ENCODE data around the gene DNAJC25. TPM values are rescaled to one million over a fixed set of nuclear protein-coding genes. Genes with fewer than 3 reads are reported as not detected.

DNAJC25 gene
- total RNA-seq, 1 donor from 2014 or later: 7.4 TPM

DNA sequence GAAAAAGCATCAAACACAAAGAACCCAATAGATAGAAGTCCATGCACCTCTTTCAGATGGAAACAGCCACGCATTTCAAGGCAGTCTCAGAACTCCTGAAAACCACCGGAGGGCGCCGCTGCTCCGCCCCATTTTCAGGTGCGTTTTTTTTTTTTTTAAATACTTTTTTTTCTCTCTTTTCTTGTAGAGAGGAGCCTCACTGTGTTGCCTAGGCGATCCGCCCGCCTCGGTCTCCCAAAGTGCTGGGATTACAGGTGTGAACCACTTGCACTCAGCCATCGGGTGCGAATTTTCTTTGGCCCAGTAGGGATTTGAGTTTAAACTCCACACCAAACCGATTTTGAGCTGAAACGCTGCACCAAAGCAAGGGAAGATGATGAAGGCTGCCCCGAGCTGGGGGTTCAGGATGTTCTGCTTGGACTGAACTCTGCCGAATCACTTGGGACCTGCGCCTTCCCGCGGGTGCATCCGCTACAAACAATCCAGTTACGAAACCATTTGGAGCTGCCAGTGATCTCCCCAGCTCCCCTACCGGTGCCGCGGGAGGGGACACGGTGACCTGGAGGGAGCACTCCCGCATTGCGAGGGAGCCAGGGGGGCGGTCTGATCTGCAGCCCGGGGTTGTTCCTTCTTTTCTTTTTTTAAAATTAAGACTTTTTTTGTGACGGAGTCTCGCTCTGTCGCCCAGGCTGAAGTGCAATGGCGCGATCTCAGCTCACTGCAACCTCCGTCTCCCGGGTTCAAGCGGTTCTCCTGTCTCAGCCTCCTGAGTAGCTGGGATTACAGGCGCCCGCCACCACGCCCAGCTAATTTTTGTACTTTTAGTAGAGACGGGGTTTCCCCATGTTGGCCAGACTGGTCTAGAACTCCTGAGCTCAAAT, 33.0 kb upstream of the DNAJC25 start:
- H3K27me3 Mint-ChIP-seq (ENCODE audit: unreplicated experiment): peaks cover 2% of the 10 kb centered on the region
- peak; percentile 49 for DNase-seq
- peaks cover 2% of the 10 kb centered on the region for H3K4me1 Mint-ChIP-seq (ENCODE audit: low read depth, unreplicated experiment)
- no peak overlapping the region for H3K27ac Mint-ChIP-seq (ENCODE audit: unreplicated experiment)
- peaks cover 6% of the 10 kb centered on the region for H3K9me3 Mint-ChIP-seq (ENCODE audit: unreplicated experiment)
- H3K36me3 Mint-ChIP-seq (ENCODE audit: unreplicated experiment): no peaks in the 10 kb centered on the region
- peak overlapping the region; percentile 99 for H3K4me3 Mint-ChIP-seq (ENCODE audit: unreplicated experiment)
- TF ChIP-seq, protein P1, sequence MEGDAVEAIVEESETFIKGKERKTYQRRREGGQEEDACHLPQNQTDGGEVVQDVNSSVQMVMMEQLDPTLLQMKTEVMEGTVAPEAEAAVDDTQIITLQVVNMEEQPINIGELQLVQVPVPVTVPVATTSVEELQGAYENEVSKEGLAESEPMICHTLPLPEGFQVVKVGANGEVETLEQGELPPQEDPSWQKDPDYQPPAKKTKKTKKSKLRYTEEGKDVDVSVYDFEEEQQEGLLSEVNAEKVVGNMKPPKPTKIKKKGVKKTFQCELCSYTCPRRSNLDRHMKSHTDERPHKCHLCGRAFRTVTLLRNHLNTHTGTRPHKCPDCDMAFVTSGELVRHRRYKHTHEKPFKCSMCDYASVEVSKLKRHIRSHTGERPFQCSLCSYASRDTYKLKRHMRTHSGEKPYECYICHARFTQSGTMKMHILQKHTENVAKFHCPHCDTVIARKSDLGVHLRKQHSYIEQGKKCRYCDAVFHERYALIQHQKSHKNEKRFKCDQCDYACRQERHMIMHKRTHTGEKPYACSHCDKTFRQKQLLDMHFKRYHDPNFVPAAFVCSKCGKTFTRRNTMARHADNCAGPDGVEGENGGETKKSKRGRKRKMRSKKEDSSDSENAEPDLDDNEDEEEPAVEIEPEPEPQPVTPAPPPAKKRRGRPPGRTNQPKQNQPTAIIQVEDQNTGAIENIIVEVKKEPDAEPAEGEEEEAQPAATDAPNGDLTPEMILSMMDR (IDR thresholded peaks at IDR 0.05; ENCODE audit: partially characterized antibody, unreplicated experiment): peak; percentile 50

DNA sequence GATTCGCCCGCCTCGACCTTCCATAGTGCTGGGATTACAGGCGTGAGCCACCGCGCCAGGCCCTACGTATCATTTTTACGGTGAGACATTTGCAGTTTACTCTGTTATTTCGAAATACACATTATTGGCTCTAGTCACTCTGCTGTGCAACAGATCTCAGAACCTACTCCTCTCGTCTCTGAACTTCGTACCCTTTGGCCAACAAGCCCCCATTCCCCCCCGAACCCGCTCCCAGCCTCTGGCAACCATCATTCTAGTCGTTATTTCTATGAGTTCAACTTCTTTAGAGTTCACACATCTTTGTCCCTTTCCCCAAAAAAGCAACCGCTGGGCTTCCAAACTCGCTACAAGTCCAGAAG, 32.4 kb upstream of the DNAJC25 start:
- Mint-ChIP-seq H3K4me1 (ENCODE audit: low read depth, unreplicated experiment) (peaks cover 2% of the 10 kb centered on the region), H3K9me3 (ENCODE audit: unreplicated experiment) (peaks cover 6% of the 10 kb centered on the region)
- TF ChIP-seq, protein P1 (IDR thresholded peaks at IDR 0.05; ENCODE audit: partially characterized antibody, unreplicated experiment): no peak

DNA sequence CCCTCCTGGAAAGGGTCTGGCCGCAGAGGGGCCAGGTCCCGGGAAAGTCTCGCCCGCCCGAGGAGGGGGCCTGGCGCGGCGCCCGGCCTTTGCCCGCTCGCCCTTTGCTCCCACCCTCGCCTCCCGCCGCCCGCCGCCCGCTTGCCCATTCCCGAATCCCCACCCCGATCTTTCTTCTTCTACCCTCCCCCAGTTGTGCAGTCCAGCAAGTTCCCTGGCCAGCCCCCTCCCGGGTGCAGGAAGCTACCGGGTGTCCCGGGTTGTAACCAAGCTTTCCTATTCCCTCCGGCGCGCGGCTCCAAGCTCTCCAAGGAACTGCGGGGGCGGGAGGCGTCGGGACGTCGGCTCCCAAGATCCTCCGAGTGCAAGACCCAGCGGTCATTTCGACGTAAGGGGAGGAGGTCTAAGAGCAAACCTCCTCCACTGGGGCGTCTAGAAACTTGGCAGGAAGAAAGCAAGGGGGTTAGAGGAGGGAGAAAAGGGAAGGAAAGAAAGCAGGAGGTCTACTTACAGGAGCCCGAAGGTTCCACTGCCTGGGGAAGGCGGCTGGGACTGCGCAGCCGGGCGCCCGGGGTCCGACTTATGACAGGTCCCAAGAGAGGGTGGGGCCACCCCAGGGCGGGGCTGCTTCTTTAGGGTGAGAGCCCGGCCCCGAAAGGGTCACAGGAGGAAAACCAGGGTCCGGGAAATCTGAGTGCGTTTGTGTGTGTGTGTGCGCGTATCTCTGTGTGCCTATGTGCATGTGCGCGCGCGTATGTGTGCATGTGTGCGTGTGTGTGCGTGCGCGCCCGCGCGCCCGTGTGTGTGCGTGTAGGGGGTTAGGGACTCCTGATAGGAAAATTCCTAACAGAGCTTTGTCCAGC, 31.8 kb upstream of the DNAJC25 start, which contains the start of gene PTGR1:
Gene PTGR1 (minus strand): TSS at position 556 of the 863 bp plus-strand sequence. CDS start 2,225 bp downstream, outside the sequence.
- no peaks in the 10 kb centered on the region for H3K36me3 Mint-ChIP-seq (ENCODE audit: unreplicated experiment)
- peak within 1 kb of the TSS; percentile 86 for H3K27ac Mint-ChIP-seq (ENCODE audit: unreplicated experiment)
- H3K4me3 Mint-ChIP-seq (ENCODE audit: unreplicated experiment): peak within 1 kb of the TSS; percentile 99
- peaks cover 2% of the 10 kb centered on the region for H3K27me3 Mint-ChIP-seq (ENCODE audit: unreplicated experiment)
- TF ChIP-seq, protein P1 (IDR thresholded peaks at IDR 0.05; ENCODE audit: partially characterized antibody, unreplicated experiment): no peak
- H3K9me3 Mint-ChIP-seq (ENCODE audit: unreplicated experiment): peaks cover 6% of the 10 kb centered on the region
- peak; percentile 72 for DNase-seq
- H3K4me1 Mint-ChIP-seq (ENCODE audit: low read depth, unreplicated experiment): peaks cover 2% of the 10 kb centered on the region

More for the DNA sequence above, 32.4 kb upstream of the DNAJC25 start:
- DNase-seq: no peak
- peak overlapping the region; percentile 99 for H3K4me3 Mint-ChIP-seq (ENCODE audit: unreplicated experiment)
- peaks cover 2% of the 10 kb centered on the region for H3K27me3 Mint-ChIP-seq (ENCODE audit: unreplicated experiment)
- H3K27ac Mint-ChIP-seq (ENCODE audit: unreplicated experiment): no peak overlapping the region
- H3K36me3 Mint-ChIP-seq (ENCODE audit: unreplicated experiment): no peaks in the 10 kb centered on the region

DNA sequence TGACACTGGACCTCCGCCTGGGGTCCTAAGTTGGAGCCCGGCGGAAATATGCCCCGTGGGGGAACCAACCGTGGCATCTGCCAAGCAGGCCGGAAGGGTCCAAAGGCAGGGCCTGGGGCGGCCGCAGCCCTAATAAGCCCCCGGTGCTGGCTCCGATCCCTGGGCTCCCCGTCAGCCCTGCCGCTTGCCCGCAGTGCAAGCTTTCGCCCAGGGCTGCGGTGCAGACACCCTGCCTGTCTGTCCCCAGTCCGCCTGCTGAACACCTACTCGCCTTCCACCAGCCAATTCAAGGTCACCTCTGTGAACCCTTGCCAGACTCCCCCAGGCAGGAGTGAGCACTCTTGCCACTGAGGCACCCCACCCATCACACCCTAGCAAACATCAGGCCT, 31.2 kb upstream of the DNAJC25 start:
- Mint-ChIP-seq H3K4me3 (ENCODE audit: unreplicated experiment) (peak overlapping the region; percentile 99), H3K27ac (ENCODE audit: unreplicated experiment) (peak overlapping the region; percentile 52), H3K27me3 (ENCODE audit: unreplicated experiment) (peaks cover 2% of the 10 kb centered on the region), H3K4me1 (ENCODE audit: low read depth, unreplicated experiment) (peaks cover 2% of the 10 kb centered on the region), H3K9me3 (ENCODE audit: unreplicated experiment) (peaks cover 6% of the 10 kb centered on the region), H3K36me3 (ENCODE audit: unreplicated experiment) (no peaks in the 10 kb centered on the region)
- no peak for DNase-seq
- TF ChIP-seq, protein P1 (IDR thresholded peaks at IDR 0.05; ENCODE audit: partially characterized antibody, unreplicated experiment): no peak

Data from glutamatergic neuron (in vitro differentiated cells).